Fibroblast of villous mesenchyme (primary cell): ENCODE data around the gene NMB. TPM values are rescaled to one million over a fixed set of nuclear protein-coding genes. Genes with fewer than 3 reads are reported as not detected.

ENCODE experiments used
- DNase-seq: peaks from one replicate; pipeline ENCODE4 v3.0.0-alpha.2; 2010; ENCODE audit warnings: low read depth
- H3K4me3 ChIP-seq: 2 replicates; pipeline ENCODE4 v1.5.1; 2011; ENCODE audit warnings: low read depth, mild to moderate bottlenecking, low read length
- total RNA-seq: library from RNA; depleted of rRNA; stranded (reverse); fragments of >200 nt; gene quantifications from 2 replicates; pipeline ENCODE4 v1.2.3, GENCODE V29; 2012
- TF ChIP-seq, protein P1 (sequence below): IDR thresholded peaks from 2 replicates; pipeline ENCODE4 v1.5.1; 2012; ENCODE audit warnings: low read depth, mild to moderate bottlenecking, low read length; ENCODE audit not compliant: insufficient read depth

NMB gene
- total RNA-seq, 1 donor: 1.7 TPM

GRCh38 chr15:84621358-84621979 is 36.5 kb downstream of the NMB start:
- TF ChIP-seq, protein P1, sequence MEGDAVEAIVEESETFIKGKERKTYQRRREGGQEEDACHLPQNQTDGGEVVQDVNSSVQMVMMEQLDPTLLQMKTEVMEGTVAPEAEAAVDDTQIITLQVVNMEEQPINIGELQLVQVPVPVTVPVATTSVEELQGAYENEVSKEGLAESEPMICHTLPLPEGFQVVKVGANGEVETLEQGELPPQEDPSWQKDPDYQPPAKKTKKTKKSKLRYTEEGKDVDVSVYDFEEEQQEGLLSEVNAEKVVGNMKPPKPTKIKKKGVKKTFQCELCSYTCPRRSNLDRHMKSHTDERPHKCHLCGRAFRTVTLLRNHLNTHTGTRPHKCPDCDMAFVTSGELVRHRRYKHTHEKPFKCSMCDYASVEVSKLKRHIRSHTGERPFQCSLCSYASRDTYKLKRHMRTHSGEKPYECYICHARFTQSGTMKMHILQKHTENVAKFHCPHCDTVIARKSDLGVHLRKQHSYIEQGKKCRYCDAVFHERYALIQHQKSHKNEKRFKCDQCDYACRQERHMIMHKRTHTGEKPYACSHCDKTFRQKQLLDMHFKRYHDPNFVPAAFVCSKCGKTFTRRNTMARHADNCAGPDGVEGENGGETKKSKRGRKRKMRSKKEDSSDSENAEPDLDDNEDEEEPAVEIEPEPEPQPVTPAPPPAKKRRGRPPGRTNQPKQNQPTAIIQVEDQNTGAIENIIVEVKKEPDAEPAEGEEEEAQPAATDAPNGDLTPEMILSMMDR: no peak
- no peak for DNase-seq
- no peak overlapping the region for H3K4me3 ChIP-seq

DNA sequence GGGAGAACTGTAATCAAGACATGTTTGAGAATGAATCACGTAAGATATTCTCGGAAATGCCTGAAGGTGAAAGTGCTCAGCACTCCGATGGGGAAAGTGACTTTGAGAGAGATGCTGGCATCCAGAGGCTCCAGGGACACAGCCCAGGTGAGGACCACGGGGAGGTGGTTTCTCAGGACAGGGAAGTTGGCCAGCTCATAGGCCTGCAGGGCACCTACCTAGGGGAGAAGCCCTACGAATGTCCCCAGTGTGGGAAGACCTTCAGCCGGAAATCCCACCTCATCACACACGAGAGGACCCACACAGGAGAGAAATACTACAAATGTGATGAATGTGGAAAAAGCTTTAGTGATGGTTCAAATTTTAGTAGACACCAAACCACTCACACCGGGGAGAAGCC is 37.4 kb downstream of the NMB start:
- H3K4me3 ChIP-seq: no peak overlapping the region
- TF ChIP-seq, protein P1: no peak
- DNase-seq: no peak

DNA sequence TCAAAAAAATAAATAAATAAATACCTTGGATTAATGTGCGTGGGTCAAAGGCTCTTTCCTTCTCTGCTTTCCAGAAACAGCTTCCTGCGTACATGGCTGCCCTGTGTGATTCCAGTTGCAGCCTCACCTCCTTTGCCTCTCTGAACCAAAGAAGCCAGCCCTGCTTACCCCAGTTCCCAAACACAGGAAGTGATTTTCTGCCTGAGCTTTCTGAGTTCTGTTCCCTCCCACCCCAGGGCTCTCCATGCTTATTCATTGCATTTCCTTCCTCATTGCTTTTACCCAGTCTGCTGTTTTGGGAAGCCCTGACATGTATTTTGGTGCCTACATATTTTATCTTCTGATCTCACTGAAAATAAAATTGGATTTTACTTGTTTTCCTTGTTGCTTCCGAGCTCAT is 41.8 kb downstream of the NMB start:
- no peak overlapping the region for H3K4me3 ChIP-seq
- DNase-seq: no peak
- TF ChIP-seq, protein P1: no peak

- no peak for DNase-seq
- H3K4me3 ChIP-seq: no peak overlapping the region
- TF ChIP-seq, protein P1: no peak
These were observed 46.4 kb downstream of the NMB start for GRCh38 chr15:84611631-84612030.

- TF ChIP-seq, protein P1: no peak
- H3K4me3 ChIP-seq: no peak overlapping the region
- DNase-seq: no peak
These were observed 48.0 kb downstream of the NMB start for GRCh38 chr15:84609818-84610525.

DNA sequence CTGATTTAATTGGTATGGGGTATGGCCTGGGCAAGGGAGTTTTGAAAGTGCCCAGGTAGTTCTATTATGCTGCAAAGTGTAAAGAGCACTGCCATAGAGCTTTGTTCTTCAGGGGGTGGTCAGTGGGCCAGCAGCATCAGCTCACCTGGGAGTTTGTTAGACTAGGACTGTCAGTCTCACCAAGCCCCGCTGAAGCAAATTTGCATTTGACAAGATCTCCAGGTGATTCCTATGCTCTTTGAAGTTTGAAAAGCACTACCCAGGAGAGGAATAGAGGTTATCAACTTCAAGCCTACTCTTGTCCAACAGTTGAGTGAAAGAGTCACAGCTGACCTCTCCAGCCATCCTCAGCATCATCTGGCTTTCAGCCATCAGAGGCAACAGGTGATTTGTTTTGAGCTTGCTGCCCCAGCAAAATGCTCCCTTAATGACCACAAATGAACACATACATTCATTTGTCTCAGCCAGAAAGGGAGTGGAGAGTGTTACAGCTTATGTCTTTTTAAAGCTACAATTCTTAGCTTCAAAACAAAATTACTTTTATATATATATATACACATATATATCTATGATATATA is 49.2 kb downstream of the NMB start:
- TF ChIP-seq, protein P1: no peak
- no peak overlapping the region for H3K4me3 ChIP-seq
- no peak for DNase-seq
